Kidney epithelial cell (primary cell): ENCODE measurements around the gene AIF1L. TPM values are rescaled to one million over a fixed set of nuclear protein-coding genes. Genes with fewer than 3 reads are reported as not detected.
A peak's percentile ranks its signal among the peaks of the same experiment; 100 is the strongest.

Experiments used
- DNase-seq: peaks from one replicate; pipeline ENCODE4 v3.0.0-alpha.2; 2010; ENCODE audit warnings: low read depth
- H3K27me3 ChIP-seq: 2 replicates; pipeline ENCODE4 v1.6.0; 2011; ENCODE audit warnings: low read length; ENCODE audit not compliant: control insufficient read depth, insufficient read depth
- H3K36me3 ChIP-seq: 2 replicates; pipeline ENCODE4 v1.5.1; 2011; ENCODE audit warnings: low read length; ENCODE audit not compliant: control insufficient read depth, insufficient read depth
- H3K4me3 ChIP-seq: 2 replicates; pipeline ENCODE4 v1.5.1; 2011; ENCODE audit warnings: low read depth, mild to moderate bottlenecking, control low read depth, low read length
- total RNA-seq: library from RNA; depleted of rRNA; stranded (reverse); fragments of >200 nt; gene quantifications from 2 replicates; pipeline ENCODE4 v1.2.3, GENCODE V29; 2015
- TF ChIP-seq, protein P1 (sequence below): IDR thresholded peaks from 2 replicates; pipeline ENCODE4 v1.5.1; 2011; ENCODE audit warnings: mild to moderate bottlenecking, moderate library complexity, low read length, control low read depth, inconsistent platforms; ENCODE audit not compliant: insufficient read depth, poor library complexity, severe bottlenecking

AIF1L gene
- total RNA-seq, 1 donor from 2014 or later: 58.4 TPM

DNA sequence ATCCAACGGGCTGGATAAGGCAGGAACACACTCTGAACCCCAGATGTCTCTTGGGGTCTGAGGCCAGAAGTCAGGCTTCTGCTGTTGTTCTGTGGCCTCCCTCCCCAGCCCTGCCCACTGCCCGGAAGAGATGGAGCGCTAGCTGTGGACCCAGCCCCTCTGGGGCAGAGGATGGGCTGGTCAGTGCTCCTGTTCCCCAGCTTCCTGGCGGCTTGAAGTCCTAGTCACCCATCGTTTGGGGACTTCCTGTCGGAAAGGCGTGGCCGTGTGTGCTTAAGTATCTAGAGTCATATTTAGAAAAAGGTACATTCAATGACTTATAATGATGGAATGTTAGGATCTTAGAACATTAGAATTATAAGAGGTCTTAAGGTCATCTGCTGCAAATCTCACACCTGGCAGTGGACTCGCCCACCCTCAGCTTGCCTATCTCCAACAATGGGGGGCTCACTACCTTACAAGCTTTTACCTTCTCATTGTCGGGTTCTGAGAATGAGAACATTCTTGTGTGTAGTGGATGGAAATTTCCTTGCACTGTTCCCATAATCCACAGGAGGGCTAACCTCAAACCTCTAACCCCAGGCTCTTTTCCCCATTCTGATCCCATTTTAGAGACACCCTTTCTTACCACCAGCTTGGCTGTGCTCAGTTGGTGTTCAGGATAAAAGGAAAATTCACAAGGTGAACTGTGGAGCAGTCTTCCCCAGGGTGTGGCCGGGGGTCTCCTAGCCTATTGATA, 13.4 kb upstream of the AIF1L start:
- TF ChIP-seq, protein P1, sequence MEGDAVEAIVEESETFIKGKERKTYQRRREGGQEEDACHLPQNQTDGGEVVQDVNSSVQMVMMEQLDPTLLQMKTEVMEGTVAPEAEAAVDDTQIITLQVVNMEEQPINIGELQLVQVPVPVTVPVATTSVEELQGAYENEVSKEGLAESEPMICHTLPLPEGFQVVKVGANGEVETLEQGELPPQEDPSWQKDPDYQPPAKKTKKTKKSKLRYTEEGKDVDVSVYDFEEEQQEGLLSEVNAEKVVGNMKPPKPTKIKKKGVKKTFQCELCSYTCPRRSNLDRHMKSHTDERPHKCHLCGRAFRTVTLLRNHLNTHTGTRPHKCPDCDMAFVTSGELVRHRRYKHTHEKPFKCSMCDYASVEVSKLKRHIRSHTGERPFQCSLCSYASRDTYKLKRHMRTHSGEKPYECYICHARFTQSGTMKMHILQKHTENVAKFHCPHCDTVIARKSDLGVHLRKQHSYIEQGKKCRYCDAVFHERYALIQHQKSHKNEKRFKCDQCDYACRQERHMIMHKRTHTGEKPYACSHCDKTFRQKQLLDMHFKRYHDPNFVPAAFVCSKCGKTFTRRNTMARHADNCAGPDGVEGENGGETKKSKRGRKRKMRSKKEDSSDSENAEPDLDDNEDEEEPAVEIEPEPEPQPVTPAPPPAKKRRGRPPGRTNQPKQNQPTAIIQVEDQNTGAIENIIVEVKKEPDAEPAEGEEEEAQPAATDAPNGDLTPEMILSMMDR: peak; percentile 2
- peaks cover 2% of the 10 kb centered on the region for H3K27me3 ChIP-seq

DNA sequence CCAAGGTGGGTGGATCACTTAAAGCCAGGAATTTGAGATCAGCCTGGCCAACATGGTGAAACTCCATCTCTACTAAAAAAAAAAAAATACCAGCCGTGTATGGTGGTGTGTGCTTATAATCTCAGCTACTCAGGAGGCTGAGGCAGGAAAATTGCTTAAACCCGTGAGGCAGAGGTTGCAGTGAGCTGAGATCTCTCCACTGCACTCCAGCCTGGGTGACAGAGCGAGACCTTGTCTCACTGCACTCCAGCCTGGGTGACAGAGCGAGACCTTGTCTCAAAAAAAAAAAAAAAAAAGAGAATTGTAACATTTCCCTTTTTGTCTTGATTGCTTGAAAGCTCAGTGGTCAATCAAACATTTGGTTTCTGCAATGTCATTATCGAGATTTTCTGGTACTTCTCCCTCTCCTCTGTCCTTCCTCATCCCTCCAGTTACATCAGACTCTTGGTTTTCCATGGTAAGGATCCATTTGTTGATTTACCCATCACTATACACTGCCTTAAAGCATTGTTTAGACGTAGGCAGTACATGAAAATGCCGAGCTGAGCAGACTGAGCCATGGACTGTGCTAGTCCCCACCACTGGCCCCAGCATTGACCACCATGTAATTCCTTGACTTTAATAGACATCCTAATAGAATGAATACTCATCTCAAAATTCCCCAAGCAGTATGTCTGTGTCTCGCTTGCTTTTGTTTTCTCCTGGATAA, 11.5 kb upstream of the AIF1L start:
- no peak overlapping the region for H3K4me3 ChIP-seq
- H3K36me3 ChIP-seq: no peaks in the 10 kb centered on the region
- no peak for DNase-seq
- H3K27me3 ChIP-seq: peaks cover 2% of the 10 kb centered on the region
- TF ChIP-seq, protein P1: no peak

More for the DNA sequence above, 13.4 kb upstream of the AIF1L start:
- no peak for DNase-seq
- H3K36me3 ChIP-seq: no peaks in the 10 kb centered on the region
- H3K4me3 ChIP-seq: no peak overlapping the region

DNA sequence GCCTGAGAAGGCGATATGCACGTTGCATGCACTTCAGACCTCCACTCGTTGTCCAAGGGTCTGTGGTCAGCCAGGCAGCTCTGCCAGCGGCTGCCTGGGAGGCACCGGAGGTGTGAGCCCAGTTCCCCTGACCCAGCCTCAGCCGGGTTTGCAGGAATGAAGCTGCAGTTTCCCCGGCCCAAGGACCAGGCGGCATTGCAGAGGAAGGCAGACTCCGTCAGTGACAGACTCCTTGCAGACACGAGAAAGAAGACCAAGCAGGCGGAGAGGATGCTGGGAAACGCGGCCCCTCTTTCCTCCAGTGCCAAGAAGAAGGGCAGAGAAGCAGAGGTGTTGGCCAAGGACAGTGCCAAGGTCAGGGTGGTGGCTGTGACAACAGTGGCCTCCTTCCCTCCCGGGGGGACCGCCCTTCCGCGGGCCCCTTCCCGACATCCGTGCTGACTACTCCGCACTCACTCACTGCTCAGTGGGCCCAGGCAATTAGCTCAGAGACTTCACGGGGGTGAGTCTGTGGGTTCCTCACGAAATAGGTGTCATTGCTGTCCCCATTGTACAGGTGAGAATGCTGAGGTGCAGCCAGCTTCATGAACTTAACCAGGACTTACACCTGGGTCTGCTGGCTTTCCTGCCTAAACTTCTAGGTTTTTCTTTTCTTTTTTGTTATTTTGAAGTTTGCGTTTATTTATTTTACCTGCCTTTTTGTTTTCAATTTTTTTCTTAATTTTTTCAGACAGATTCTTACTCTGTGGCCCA, 10.8 kb upstream of the AIF1L start:
- TF ChIP-seq, protein P1: no peak
- DNase-seq: no peak
- Histone ChIP-seq H3K27me3 (peaks cover 2% of the 10 kb centered on the region), H3K4me3 (no peak overlapping the region), H3K36me3 (no peaks in the 10 kb centered on the region)

DNA sequence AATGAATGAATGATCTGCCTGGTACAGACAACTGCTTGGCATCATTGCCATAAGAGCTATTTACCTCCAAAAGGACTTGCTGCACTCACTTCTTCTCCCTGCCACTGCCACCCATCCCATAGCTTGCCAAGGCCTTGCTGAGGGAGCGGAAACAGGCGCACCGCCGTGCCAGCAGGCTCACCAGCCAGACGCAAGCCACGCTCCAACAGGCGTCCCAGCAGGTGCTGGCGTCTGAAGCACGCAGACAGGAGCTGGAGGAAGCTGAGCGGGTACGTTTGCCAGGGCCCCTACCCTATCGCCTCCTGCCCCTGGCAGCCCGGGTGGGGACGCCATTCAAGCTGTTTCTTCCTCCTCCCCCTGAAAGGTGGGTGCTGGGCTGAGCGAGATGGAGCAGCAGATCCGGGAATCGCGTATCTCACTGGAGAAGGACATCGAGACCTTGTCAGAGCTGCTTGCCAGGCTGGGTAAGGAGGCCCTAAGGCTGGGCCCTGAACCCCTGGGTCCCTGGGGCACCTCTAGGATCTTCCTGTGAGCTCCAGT, 8.9 kb upstream of the AIF1L start:
- H3K27me3 ChIP-seq: peaks cover 2% of the 10 kb centered on the region
- TF ChIP-seq, protein P1: no peak
- no peaks in the 10 kb centered on the region for H3K36me3 ChIP-seq
- no peak for DNase-seq
- H3K4me3 ChIP-seq: no peak overlapping the region

DNA sequence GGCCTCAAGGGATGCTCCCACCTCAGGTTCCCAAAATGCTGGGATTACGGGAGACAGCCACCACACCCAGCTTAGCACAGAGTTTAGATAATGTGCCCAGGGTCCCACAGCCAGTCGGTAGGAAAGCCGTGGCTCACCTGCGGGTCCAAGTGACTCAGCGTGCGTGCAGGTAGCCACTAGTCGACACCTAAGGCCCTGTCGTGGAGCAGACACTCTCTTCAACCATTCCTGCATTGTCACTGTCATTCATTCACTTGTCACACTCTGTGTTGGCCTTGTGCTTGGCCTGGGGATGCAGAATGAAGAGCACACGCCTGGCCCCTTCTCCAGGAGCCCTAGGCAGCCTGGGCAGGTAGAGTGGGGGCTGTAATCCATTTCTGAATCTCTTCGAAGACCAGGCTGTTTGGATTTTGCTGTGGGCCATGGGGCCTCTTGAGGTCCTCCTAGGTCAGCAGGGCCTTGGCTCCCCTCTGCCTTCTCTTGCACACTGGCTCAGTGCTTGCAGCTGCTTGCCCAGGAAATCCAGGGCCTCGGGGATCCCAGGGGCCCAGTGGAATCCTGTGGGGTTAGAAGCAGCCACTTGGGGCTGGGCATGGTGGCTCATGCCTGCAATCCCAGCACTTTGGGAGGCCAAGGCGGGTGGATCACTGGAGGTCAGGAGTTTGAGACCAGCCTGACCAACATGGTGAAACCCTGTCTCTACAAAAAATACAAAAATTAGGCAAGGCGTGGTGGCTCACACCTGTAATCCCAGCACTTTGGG, 6.1 kb upstream of the AIF1L start:
- TF ChIP-seq, protein P1: no peak
- Histone ChIP-seq H3K36me3 (no peaks in the 10 kb centered on the region), H3K27me3 (peaks cover 12% of the 10 kb centered on the region), H3K4me3 (no peak overlapping the region)
- no peak for DNase-seq
